Stimulated activated CD4-positive, alpha-beta T cell treated with anti-CD3 and anti-CD28 coated beads, Interleukin-1b, Interleukin-23, amount 100 ng/mL, for 4 hours (primary cell): ENCODE data around the gene BFSP2.
"Not testable (repeated sequence)": the region's sequence is repeated elsewhere in the genome, so short reads cannot be mapped to it uniquely, and the experiment has no call there.

Source experiments
- DNase-seq, 2 donors: peaks; one replicate each; pipeline ENCODE4 v3.0.0-alpha.2; 2020; ENCODE audit warnings: low read depth in 2 of 2

The BFSP2 gene

DNA sequence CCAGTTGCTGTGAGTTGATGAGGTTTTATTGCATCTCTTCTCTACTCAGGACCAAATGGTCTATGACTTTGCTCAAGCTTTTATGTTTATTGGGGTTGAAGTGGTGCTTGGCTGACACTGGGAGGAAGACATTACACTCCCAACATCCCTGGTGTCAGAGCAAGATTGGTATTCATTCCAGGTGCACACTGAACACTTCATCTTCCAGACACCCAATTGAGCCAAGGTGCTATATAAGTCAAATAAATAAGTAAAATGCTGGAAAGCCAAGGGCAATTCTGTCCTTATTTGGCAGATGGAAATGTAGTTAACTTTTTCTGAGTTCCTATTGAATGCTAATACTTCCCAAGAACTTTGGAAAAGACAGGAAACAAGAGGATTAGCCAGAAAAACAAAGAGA is 120.4 kb downstream of the BFSP2 start:
- DNase-seq: no peak

DNA sequence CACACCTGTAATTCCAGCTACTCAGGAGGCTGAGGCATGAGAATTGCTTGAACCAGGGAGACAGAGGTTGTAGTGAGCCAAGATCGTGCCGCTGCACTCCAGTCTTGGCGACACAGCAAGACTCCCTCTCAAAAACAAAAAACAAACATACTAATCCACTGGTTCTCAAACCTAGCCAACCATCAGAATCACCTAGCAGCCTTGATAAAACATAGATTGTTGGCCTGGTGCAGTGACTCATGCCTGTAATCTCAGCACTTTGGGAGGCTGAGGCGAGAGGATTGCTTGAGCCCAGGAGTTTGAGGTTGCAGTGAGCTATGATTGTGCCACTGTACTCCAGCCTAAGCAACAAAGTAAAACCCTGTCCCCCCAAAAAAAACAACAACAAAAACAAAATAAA is 121.1 kb downstream of the BFSP2 start:
- not testable (repeated sequence) for DNase-seq

DNA sequence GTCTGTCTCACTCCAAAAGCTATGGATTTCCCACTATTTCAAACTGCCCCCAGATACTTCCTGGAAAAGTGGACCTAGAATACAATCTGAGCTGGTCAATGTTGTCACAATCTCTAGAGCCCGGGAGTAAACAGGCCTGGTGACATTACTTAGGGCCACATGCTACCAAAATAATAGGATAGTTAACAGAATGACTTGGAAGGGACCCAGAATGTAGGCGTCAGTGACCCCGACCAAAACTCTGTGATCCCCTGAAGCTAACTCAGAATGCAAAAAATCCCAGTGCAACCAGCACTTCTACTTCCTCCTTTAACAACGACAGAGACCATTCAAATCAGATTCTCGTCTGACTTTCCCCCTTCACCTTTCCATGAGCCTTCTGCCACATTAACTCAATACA is 122.1 kb downstream of the BFSP2 start:
- DNase-seq: no peak

DNA sequence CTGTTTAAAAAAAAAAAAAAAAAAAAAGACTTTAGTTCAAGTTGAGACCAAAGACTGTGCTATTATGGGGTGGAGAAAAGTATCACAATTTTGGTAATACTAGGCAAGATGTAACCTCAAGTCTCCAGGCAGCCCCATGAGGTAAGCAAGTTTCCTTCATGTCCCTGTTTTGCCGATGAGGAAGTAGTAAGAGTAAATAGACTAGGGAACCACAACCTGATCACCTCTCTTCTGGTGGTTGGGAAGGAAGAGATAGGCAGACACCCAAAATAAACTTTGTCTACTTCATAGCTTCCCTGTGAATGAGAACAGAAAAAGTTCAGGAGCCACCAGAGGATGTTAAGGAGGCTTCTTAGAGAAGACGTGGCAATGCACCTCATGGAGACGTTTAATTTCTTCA is 123.9 kb downstream of the BFSP2 start:
- not testable (repeated sequence) for DNase-seq
